Parathyroid adenoma (tissue), 2 donors: Measurements from ENCODE around the gene VGLL3.

ENCODE experiments used
- H2AFZ ChIP-seq: fragments of 300-600 bp; sonication (generic); one replicate; pipeline ENCODE4 v1.7.0; 2017; ENCODE audit warnings: antibody characterized with exemption, mild to moderate bottlenecking
- H3K27ac ChIP-seq: fragments of 300-600 bp; sonication (generic); one replicate; pipeline ENCODE4 v1.7.0; 2017
- H3K27me3 ChIP-seq: fragments of 300-600 bp; sonication (generic); one replicate; pipeline ENCODE4 v1.7.0; 2017; ENCODE audit warnings: low read length; ENCODE audit not compliant: control insufficient read depth, insufficient read depth
- H3K36me3 ChIP-seq: fragments of 300-600 bp; sonication (generic); one replicate; pipeline ENCODE4 v1.7.0; 2017; ENCODE audit warnings: low read length; ENCODE audit not compliant: control insufficient read depth, insufficient read depth
- H3K4me1 ChIP-seq: fragments of 300-600 bp; sonication (generic); one replicate; pipeline ENCODE4 v1.7.0; 2017; ENCODE audit warnings: control low read depth
- H3K4me2 ChIP-seq: fragments of 300-600 bp; sonication (generic); one replicate; pipeline ENCODE4 v1.7.0; 2017; ENCODE audit warnings: low read length
- H3K4me3 ChIP-seq: fragments of 300-600 bp; sonication (generic); one replicate; pipeline ENCODE4 v1.7.0; 2017; ENCODE audit warnings: low read depth, low read length
- H3K79me2 ChIP-seq: fragments of 300-600 bp; sonication (generic); one replicate; pipeline ENCODE4 v1.7.0; 2017; ENCODE audit warnings: control low read depth
- H3K9ac ChIP-seq: fragments of 300-600 bp; sonication (generic); one replicate; pipeline ENCODE4 v1.7.0; 2017; ENCODE audit warnings: mild to moderate bottlenecking
- H3K9me3 ChIP-seq: fragments of 300-600 bp; sonication (generic); one replicate; pipeline ENCODE4 v1.7.0; 2017; ENCODE audit warnings: low read length; ENCODE audit not compliant: control insufficient read depth
- CTCF ChIP-seq: fragments of 300-600 bp; sonication (generic); IDR thresholded peaks from one replicate; pipeline ENCODE4 v1.7.0; 2017; ENCODE audit warnings: antibody characterized with exemption, mild to moderate bottlenecking
- donor health status: primary hyperparathyroidism.

The VGLL3 gene

GRCh38 chr3:86960550-86960949 is 30.4 kb downstream of the VGLL3 start:
- H3K27ac ChIP-seq = no peak overlapping the region
- no peak for TF ChIP-seq CTCF
- H2AFZ ChIP-seq = no peak overlapping the region
- no peaks in the 10 kb centered on the region for H3K27me3 ChIP-seq
- H3K9me3 ChIP-seq = no peaks in the 10 kb centered on the region
- H3K79me2 ChIP-seq = no peaks in the 10 kb centered on the region
- no peak overlapping the region for H3K9ac ChIP-seq
- H3K4me2 ChIP-seq = no peak overlapping the region
- no peaks in the 10 kb centered on the region for H3K36me3 ChIP-seq
- no peaks in the 10 kb centered on the region for H3K4me1 ChIP-seq
- H3K4me3 ChIP-seq = no peak overlapping the region

GRCh38 chr3:86958534-86958933 is 32.4 kb downstream of the VGLL3 start:
- H2AFZ ChIP-seq = no peak overlapping the region
- no peaks in the 10 kb centered on the region for H3K36me3 ChIP-seq
- H3K4me1 ChIP-seq = no peaks in the 10 kb centered on the region
- H3K27me3 ChIP-seq = no peaks in the 10 kb centered on the region
- H3K4me2 ChIP-seq = no peak overlapping the region
- TF ChIP-seq CTCF = no peak
- H3K9ac ChIP-seq = no peak overlapping the region
- no peak overlapping the region for H3K4me3 ChIP-seq
- H3K79me2 ChIP-seq = no peaks in the 10 kb centered on the region
- H3K27ac ChIP-seq = no peak overlapping the region
- H3K9me3 ChIP-seq = no peaks in the 10 kb centered on the region

GRCh38 chr3:86954747-86955146 is 36.2 kb downstream of the VGLL3 start:
- no peak overlapping the region for H2AFZ ChIP-seq
- H3K4me3 ChIP-seq = no peak overlapping the region
- no peak for TF ChIP-seq CTCF
- H3K9ac ChIP-seq = no peak overlapping the region
- H3K27ac ChIP-seq = no peak overlapping the region
- no peaks in the 10 kb centered on the region for H3K79me2 ChIP-seq
- H3K4me1 ChIP-seq = no peaks in the 10 kb centered on the region
- no peaks in the 10 kb centered on the region for H3K27me3 ChIP-seq
- no peaks in the 10 kb centered on the region for H3K36me3 ChIP-seq
- no peaks in the 10 kb centered on the region for H3K9me3 ChIP-seq
- H3K4me2 ChIP-seq = no peak overlapping the region

- Histone ChIP-seq H2AFZ (no peak overlapping the region), H3K4me3 (no peak overlapping the region), H3K79me2 (no peaks in the 10 kb centered on the region), H3K4me2 (no peak overlapping the region), H3K9ac (no peak overlapping the region), H3K27me3 (no peaks in the 10 kb centered on the region), H3K27ac (no peak overlapping the region), H3K4me1 (no peaks in the 10 kb centered on the region), H3K9me3 (no peaks in the 10 kb centered on the region), H3K36me3 (no peaks in the 10 kb centered on the region)
- TF ChIP-seq CTCF = no peak
Measured at GRCh38 chr3:86954226-86954625, 36.7 kb downstream of the VGLL3 start.

GRCh38 chr3:86951322-86951721 is 39.6 kb downstream of the VGLL3 start:
- Histone ChIP-seq H2AFZ (no peak overlapping the region), H3K9me3 (no peaks in the 10 kb centered on the region), H3K79me2 (no peaks in the 10 kb centered on the region), H3K36me3 (no peaks in the 10 kb centered on the region), H3K27me3 (no peaks in the 10 kb centered on the region), H3K9ac (no peak overlapping the region), H3K4me1 (no peaks in the 10 kb centered on the region), H3K27ac (no peak overlapping the region), H3K4me3 (no peak overlapping the region), H3K4me2 (no peak overlapping the region)
- TF ChIP-seq CTCF = no peak
